Middle frontal gyrus (tissue), 1 donor: ENCODE measurements around the gene SLC23A3.

Experiments used
- DNase-seq: peaks from one replicate; pipeline ENCODE4 v3.0.0-alpha.2; 2015; ENCODE audit warnings: low spot score; ENCODE audit errors: extremely low spot score

The SLC23A3 gene

DNA sequence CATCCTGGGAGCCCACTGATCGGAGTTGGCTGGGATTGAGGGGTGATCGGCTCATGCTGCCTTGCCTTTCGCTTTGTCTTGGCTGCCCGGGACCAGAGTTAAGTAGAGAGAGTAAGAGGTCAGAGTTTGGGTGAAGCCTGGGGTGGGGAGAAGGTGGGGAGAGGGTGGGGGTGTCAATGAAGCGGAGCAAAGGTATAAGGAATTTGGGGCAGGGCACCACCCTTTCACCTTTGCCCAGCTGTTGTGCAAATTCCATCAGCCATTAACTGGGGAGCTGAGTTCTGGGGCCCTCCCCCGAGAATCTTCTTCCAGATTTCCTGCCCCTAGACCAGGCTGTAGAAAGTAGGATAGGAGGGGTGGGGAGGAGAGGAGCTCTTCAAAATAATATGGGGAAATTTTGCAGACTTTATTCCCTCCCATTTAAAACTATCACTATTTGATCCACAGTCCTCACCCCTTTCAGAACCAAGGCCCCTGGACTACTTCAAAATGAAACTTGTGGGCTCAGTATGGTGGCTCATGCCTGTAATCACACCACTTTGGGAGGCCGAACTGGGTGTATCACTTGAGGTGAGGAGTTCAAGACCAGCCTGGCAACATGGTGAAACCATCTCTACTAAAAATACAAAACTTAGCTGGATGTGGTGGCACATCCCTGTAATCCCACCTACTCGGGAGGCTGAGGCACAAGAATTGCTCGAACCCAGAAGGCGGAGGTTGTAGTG, at the start of gene SLC23A3:
SLC23A3 (minus strand) TSS at position 100 of the 725 bp plus-strand sequence; CDS start at position 55, 45 bp downstream.
- DNase-seq: no peak

- peak; percentile 93 for DNase-seq
These were observed 49.2 kb upstream of the SLC23A3 start, which contains the start of gene ABCB6 for GRCh38 chr2:219218732-219219701. ABCB6 (minus strand) TSS chr2:219218958; CDS start chr2:219218673, 285 bp downstream.

GRCh38 chr2:219218217-219218731, 48.4 kb upstream of the SLC23A3 start:
- DNase-seq: peak; percentile 15

DNA sequence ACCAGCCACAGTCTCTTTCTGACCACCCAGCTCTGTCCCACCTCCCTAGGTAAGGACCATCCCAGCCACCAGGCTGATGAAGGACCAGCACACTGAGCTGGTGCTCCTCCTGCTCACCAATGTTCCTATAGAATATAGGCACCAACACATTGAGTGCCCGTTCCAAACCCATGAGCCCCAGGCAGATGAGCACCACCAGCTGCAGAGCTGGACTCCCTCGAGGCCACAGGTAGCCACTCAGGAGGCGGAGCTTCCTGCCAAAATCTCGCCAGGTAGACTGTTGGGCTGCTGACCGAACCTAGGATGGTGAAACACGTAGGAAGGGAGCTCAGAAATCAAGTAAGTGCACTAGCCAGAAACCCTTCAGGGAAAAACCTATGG, 46.7 kb upstream of the SLC23A3 start:
- DNase-seq: no peak

- DNase-seq: no peak
These were observed 46.2 kb upstream of the SLC23A3 start for GRCh38 chr2:219215871-219216534.

DNA sequence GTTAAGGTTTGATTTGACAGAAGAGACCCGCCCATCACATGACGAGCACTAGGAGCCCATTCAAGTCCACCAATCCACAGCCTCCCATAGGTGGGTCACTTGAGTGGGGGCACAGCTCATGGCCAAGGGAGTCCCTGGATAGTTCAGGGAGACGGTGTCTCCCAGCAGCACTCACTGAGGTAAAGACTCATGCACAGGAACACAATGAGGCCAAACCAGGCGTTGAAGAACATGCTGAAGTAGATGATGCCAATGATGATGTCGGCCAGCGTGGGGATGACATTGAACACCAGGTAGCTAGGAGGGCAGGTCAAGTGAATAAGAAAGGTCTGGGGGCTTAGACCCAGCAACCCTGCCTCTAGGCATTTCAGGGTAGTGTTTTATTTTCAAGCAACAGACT, 45.0 kb upstream of the SLC23A3 start:
- no peak for DNase-seq

DNA sequence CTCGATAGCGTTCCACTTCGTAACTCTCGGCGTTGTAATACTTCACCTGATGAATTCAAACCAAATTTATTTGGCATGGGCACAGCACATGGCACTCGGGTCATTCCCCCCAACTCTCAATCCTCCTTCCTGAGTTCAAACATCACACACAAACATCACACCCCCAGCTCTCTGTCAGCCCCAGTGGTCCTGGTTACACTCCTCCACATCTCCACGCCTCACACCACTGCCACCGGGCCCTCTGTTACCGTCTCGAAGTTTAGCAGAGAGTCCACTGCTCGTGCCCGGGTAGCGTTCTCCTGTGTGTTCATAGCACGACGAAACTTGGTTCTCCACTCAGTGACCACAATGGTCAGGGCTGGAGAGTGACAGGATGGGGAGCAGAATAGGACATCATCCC, 44.3 kb upstream of the SLC23A3 start:
- DNase-seq: no peak

- no peak for DNase-seq
These were observed 43.8 kb upstream of the SLC23A3 start for GRCh38 chr2:219213486-219214071.

GRCh38 chr2:219213026-219213415, 43.2 kb upstream of the SLC23A3 start:
- DNase-seq: no peak

GRCh38 chr2:219210886-219211362, 41.1 kb upstream of the SLC23A3 start:
- no peak for DNase-seq

GRCh38 chr2:219210196-219210885, 40.5 kb upstream of the SLC23A3 start:
- DNase-seq: no peak

DNA sequence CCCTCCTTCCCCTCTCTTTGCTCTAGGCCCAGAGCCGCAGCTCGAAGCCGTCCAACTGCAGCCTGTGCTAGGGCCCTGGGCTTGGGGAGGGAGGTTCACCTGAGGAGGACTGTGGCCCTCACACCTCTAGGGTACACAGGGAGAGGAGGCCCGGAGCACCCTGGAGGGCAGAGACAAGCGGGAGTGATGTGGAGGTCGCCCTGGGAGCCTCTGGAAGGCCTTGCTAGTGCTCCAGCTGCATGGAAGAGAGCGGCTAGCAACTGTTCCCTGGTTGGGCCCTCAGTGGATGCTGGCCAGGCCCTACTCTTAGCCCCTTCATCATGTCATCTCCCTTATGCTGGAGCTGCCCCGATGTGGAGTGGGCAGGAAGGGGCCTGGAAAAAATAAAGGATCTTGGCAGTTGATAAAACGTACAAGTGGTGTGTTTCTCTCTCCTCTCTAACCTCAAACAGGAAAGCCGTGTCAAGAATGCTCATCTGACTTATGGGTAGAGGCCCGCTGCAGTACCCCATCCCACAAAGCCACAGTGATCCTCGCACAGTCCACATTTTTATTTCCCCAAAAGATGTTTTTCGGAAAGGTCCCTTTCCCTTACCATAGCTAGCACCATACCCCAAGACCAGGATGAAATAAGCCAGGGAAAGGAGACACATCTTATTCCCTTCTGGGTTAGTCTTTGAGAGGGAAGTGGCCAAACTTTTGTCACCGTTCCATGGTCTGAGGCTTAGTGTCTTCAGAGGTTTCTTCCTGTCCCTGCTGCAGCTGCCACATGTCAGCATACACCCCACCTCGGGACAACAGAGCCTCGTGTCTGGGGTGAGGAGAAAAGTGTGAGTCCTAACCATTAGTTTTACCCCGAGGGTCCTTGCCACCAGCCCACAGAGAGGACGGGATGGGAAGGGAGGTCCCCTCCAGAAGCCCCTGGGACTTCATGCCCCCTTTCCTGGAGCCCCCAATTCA, 39.7 kb upstream of the SLC23A3 start:
- no peak for DNase-seq

- DNase-seq: no peak
These were observed 38.3 kb upstream of the SLC23A3 start for GRCh38 chr2:219207884-219208740.

GRCh38 chr2:219207134-219207883, 37.5 kb upstream of the SLC23A3 start:
- peak; percentile 16 for DNase-seq

- peak; percentile 92 for DNase-seq
These were observed 36.7 kb upstream of the SLC23A3 start, which contains the start of gene ZFAND2B for GRCh38 chr2:219206328-219207133. ZFAND2B (plus strand) TSS chr2:219206782; CDS start chr2:219206988, 206 bp downstream.

DNA sequence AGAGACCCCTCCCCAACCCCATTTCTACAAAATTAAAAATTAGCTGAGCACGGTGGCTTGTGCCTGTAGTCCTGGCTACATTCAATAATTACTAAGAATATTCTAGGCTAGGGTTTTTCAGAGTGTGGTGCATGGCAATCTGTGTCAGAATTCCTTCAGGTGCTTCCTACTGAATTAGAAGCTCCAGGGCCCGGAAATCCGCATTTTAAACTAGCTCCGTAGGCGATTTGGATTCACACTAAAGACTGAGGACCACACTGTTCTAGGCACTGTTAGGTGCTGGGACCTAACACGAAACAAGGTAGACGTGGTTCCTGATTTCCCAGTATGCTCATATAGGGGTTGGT, 36.1 kb upstream of the SLC23A3 start:
- DNase-seq: no peak

DNA sequence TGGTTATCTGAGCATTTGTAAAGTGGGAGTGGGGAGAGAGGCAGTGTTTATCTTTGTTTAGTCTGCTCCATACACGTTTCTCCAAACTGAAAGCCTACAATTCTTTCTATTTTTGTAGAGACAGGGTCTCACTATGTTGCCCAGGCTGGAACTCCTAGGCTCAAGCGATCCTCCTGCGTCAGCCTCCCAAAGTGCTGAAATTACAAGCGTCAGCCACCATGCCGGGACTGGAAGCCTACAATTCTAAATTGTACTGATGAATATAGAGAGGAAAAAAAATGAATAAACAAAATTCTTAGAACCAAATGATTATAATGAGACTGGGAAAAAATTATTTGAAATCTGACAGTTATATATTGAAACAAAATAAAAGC, 35.3 kb upstream of the SLC23A3 start:
- no peak for DNase-seq
